ENCODE results near the gene CNOT9. TPM values are rescaled to one million over a fixed set of nuclear protein-coding genes. Genes with fewer than 3 reads are reported as not detected.

CNOT9 gene
- total and polyA plus RNA-seq, 2 of the 13 experiments (the other 11 are each of a cell fraction or from before 2014, with no cell fraction given): 82.6 to 92.4 TPM

GRCh38 chr2:218568190-218569037 is at the start of gene CNOT9, which contains the start of gene USP37 (continued):
- TF ChIP-seq ZEB1 (IDR thresholded peaks at IDR 0.05; ENCODE audit: insufficient replicate concordance, low read depth) (peak; percentile 64), GLI4 (CRISPR knock-in tag; IDR thresholded peaks at IDR 0.05; ENCODE audit: borderline replicate concordance) (peak; percentile 28; the same call in 1 of the 2 replicates), SNAPC4 (CRISPR knock-in tag; IDR thresholded peaks at IDR 0.05) (peak; percentile 96), ELK4 (CRISPR knock-in tag; IDR thresholded peaks at IDR 0.05; ENCODE audit: borderline replicate concordance) (no peak), HOXD1 (CRISPR knock-in tag; IDR thresholded peaks at IDR 0.05) (peak; percentile 61), DDIT3 (CRISPR knock-in tag; IDR thresholded peaks at IDR 0.05) (peak; percentile 62; the same call in 1 of the 2 replicates), ZNF552 (CRISPR knock-in tag; IDR thresholded peaks at IDR 0.05; ENCODE audit: borderline replicate concordance) (peak; percentile 98), ZNF530 (CRISPR knock-in tag; IDR thresholded peaks at IDR 0.05; ENCODE audit: low read depth) (peak; percentile 25; the same call in 1 of the 2 replicates), HDAC2 (CRISPR knock-in tag; IDR thresholded peaks at IDR 0.05) (peak; percentile 40), NFIB (CRISPR knock-in tag; IDR thresholded peaks at IDR 0.05; ENCODE audit: borderline replicate concordance) (peak; percentile 60; the same call in 1 of the 2 replicates), CSRNP1 (CRISPR knock-in tag; IDR thresholded peaks at IDR 0.05) (peak; percentile 99), IRF9 (CRISPR knock-in tag; IDR thresholded peaks at IDR 0.05; ENCODE audit: borderline replicate concordance) (peak; percentile 99), ZNF607 (CRISPR knock-in tag; IDR thresholded peaks at IDR 0.05; ENCODE audit: borderline replicate concordance) (peak; percentile 100), ZNF451 (CRISPR knock-in tag; IDR thresholded peaks at IDR 0.05) (peak; percentile 99), RBFOX2 (IDR thresholded peaks at IDR 0.05; ENCODE audit: low read depth, low read length) (peak; percentile 95), FOSL1 (CRISPR knock-in tag; IDR thresholded peaks at IDR 0.05; ENCODE audit: borderline replicate concordance) (0 out of 2 replicates have a peak, but pooled peaks have one; percentile 31), ZNF230 (CRISPR knock-in tag; IDR thresholded peaks at IDR 0.05) (peak; percentile 91), JUN (CRISPR knock-in tag; IDR thresholded peaks at IDR 0.05) (peak; percentile 76)

Measured in HepG2 (cell line).